AG10803 (cell line): ENCODE measurements around the gene C17orf100.
"Not testable (repeated sequence)": the region's sequence is repeated elsewhere in the genome, so short reads cannot be mapped to it uniquely, and the experiment has no call there.

Experiments
- DNase-seq: peaks from one replicate; pipeline ENCODE4 v3.0.0; 2010; ENCODE audit warnings: low read depth
- H3K4me3 ChIP-seq: 2 replicates; pipeline ENCODE4 v1.5.1; 2011; ENCODE audit warnings: mild to moderate bottlenecking, low read length, control low read depth
- TF ChIP-seq, protein P1 (sequence below): conservative IDR thresholded peaks from 2 replicates; pipeline ENCODE4 v1.5.1; 2011; ENCODE audit warnings: mild to moderate bottlenecking, low read length, control low read depth, inconsistent platforms

C17orf100 gene

GRCh38 chr17:6688944-6689343 lies 37.4 kb downstream of the C17orf100 start:
- TF ChIP-seq, protein P1, sequence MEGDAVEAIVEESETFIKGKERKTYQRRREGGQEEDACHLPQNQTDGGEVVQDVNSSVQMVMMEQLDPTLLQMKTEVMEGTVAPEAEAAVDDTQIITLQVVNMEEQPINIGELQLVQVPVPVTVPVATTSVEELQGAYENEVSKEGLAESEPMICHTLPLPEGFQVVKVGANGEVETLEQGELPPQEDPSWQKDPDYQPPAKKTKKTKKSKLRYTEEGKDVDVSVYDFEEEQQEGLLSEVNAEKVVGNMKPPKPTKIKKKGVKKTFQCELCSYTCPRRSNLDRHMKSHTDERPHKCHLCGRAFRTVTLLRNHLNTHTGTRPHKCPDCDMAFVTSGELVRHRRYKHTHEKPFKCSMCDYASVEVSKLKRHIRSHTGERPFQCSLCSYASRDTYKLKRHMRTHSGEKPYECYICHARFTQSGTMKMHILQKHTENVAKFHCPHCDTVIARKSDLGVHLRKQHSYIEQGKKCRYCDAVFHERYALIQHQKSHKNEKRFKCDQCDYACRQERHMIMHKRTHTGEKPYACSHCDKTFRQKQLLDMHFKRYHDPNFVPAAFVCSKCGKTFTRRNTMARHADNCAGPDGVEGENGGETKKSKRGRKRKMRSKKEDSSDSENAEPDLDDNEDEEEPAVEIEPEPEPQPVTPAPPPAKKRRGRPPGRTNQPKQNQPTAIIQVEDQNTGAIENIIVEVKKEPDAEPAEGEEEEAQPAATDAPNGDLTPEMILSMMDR: no peak
- no peak overlapping the region for H3K4me3 ChIP-seq
- no peak for DNase-seq

DNA sequence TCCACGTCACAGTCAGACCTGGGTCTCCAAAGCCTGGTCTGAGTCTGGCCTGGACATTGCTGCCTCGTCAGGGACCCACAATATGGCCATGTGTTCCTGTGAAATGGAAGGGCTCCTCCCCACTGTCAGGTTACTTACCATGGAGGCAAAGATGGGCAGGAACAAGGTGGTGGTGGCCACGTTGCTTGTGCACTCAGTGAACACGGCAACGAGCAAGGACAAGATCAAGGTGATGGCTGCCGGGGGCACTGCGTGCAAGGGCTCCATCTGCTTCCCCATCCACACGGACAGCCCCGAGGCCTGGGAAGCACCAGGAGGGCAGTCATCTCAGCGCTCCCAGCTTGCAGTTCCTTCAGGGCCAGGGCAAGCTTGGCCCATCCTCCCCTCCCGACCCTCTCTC lies 39.1 kb downstream of the C17orf100 start:
- TF ChIP-seq, protein P1: no peak
- no peak for DNase-seq
- H3K4me3 ChIP-seq: no peak overlapping the region

- H3K4me3 ChIP-seq: no peak overlapping the region
- no peak for DNase-seq
- TF ChIP-seq, protein P1: no peak
Measured at GRCh38 chr17:6691546-6691945, 40.0 kb downstream of the C17orf100 start.

- DNase-seq, H3K4me3 ChIP-seq: not testable (repeated sequence)
Measured at GRCh38 chr17:6691958-6692357, 40.4 kb downstream of the C17orf100 start.

- no peak for DNase-seq
- TF ChIP-seq, protein P1: no peak
- no peak overlapping the region for H3K4me3 ChIP-seq
Measured at GRCh38 chr17:6695051-6695450, 43.5 kb downstream of the C17orf100 start.

- no peak overlapping the region for H3K4me3 ChIP-seq
- TF ChIP-seq, protein P1: no peak
- no peak for DNase-seq
Measured at GRCh38 chr17:6695565-6695964, 44.0 kb downstream of the C17orf100 start.

DNA sequence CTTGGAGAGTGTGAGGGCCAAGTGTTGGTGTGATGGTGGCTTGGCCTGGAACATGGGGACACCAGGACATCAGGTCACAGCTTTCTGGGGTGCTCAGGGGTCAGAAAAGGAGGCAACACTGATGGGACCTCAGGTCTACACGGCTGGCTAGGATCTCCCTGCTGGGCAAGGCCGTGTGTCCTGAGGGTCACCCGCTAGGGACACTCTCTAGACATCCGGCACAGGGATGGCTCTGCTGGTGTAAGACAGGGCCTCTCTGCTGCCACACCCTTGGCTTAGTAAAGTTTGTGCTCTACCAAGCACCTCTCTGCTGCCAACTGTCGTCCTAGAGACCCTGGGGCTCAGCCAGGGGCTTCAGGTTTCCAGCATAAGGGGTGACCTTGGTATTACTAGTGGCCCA lies 45.3 kb downstream of the C17orf100 start:
- DNase-seq: no peak
- H3K4me3 ChIP-seq: no peak overlapping the region
- TF ChIP-seq, protein P1: no peak

- TF ChIP-seq, protein P1: no peak
- DNase-seq: no peak
- H3K4me3 ChIP-seq: no peak overlapping the region
Measured at GRCh38 chr17:6698004-6698403, 46.4 kb downstream of the C17orf100 start.
